Measurements from ENCODE around the gene NHLRC4.

The NHLRC4 gene

GRCh38 chr16:529012-529575, 37.7 kb upstream of the NHLRC4 start:
- DNase-seq (ENCODE audit: low read depth): no peak

GRCh38 chr16:530111-530817, 36.5 kb upstream of the NHLRC4 start:
- DNase-seq (ENCODE audit: low read depth): no peak
- no peak overlapping the region for H3K4me3 ChIP-seq (ENCODE audit: low read depth, low read length)

More at GRCh38 chr16:529012-529575, 37.7 kb upstream of the NHLRC4 start:
- H3K4me3 ChIP-seq (ENCODE audit: low read depth, low read length): peak overlapping the region; percentile 89

GRCh38 chr16:531494-532125, 35.2 kb upstream of the NHLRC4 start:
- DNase-seq (ENCODE audit: low read depth): no peak
- H3K4me3 ChIP-seq (ENCODE audit: low read depth, low read length): no peak overlapping the region

GRCh38 chr16:533391-534123, 33.2 kb upstream of the NHLRC4 start:
- DNase-seq (ENCODE audit: low read depth): no peak
- H3K4me3 ChIP-seq (ENCODE audit: low read depth, low read length): no peak overlapping the region

GRCh38 chr16:534135-534534, 32.7 kb upstream of the NHLRC4 start:
- no peak for DNase-seq (ENCODE audit: low read depth)
- H3K4me3 ChIP-seq (ENCODE audit: low read depth, low read length): no peak overlapping the region

- no peak for DNase-seq (ENCODE audit: low read depth)
- no peak overlapping the region for H3K4me3 ChIP-seq (ENCODE audit: low read depth, low read length)
Measured at GRCh38 chr16:534856-535445, 31.9 kb upstream of the NHLRC4 start.

- DNase-seq (ENCODE audit: low read depth): no peak
- H3K4me3 ChIP-seq (ENCODE audit: low read depth, low read length): no peak overlapping the region
Measured at GRCh38 chr16:535446-536405, 31.1 kb upstream of the NHLRC4 start.

GRCh38 chr16:536746-537145, 30.1 kb upstream of the NHLRC4 start:
- DNase-seq (ENCODE audit: low read depth): no peak
- no peak overlapping the region for H3K4me3 ChIP-seq (ENCODE audit: low read depth, low read length)

GRCh38 chr16:537415-538335, 29.1 kb upstream of the NHLRC4 start:
- no peak for DNase-seq (ENCODE audit: low read depth)
- H3K4me3 ChIP-seq (ENCODE audit: low read depth, low read length): no peak overlapping the region

- DNase-seq (ENCODE audit: low read depth): no peak
- H3K4me3 ChIP-seq (ENCODE audit: low read depth, low read length): no peak overlapping the region
Measured at GRCh38 chr16:539901-540530, 26.8 kb upstream of the NHLRC4 start.

GRCh38 chr16:540645-541340, 26.0 kb upstream of the NHLRC4 start:
- no peak overlapping the region for H3K4me3 ChIP-seq (ENCODE audit: low read depth, low read length)
- no peak for DNase-seq (ENCODE audit: low read depth)

GRCh38 chr16:543301-544164, 23.3 kb upstream of the NHLRC4 start:
- H3K4me3 ChIP-seq (ENCODE audit: low read depth, low read length): no peak overlapping the region
- no peak for DNase-seq (ENCODE audit: low read depth)

GRCh38 chr16:544517-544916, 22.3 kb upstream of the NHLRC4 start:
- no peak for DNase-seq (ENCODE audit: low read depth)
- no peak overlapping the region for H3K4me3 ChIP-seq (ENCODE audit: low read depth, low read length)

GRCh38 chr16:546909-547770, 19.7 kb upstream of the NHLRC4 start:
- no peak overlapping the region for H3K4me3 ChIP-seq (ENCODE audit: low read depth, low read length)
- DNase-seq (ENCODE audit: low read depth): no peak

GRCh38 chr16:548586-548985, 18.2 kb upstream of the NHLRC4 start:
- DNase-seq (ENCODE audit: low read depth): no peak
- H3K4me3 ChIP-seq (ENCODE audit: low read depth, low read length): no peak overlapping the region

Measured in skeletal muscle cell (primary cell).